NB4 (cell line): ENCODE data around the gene CCDC88C.

ENCODE experiments used
- DNase-seq: peaks from one replicate; pipeline ENCODE4 v3.0.0; 2010; ENCODE audit warnings: low read depth
- H3K4me3 ChIP-seq: one replicate; pipeline ENCODE4 v1.5.1; 2011; ENCODE audit warnings: mild to moderate bottlenecking, low read depth, low read length, moderate library complexity
- CTCF ChIP-seq: IDR thresholded peaks from one replicate; pipeline ENCODE4 v1.5.1; 2012; ENCODE audit warnings: low read depth, low read length
- MAX ChIP-seq: IDR thresholded peaks from 2 replicates; pipeline ENCODE4 v1.6.1; 2011; ENCODE audit warnings: low read depth, low read length
- MYC ChIP-seq: IDR thresholded peaks from 2 replicates; pipeline ENCODE4 v1.6.1; 2011; ENCODE audit warnings: low read depth, low read length
- POLR2A ChIP-seq: IDR thresholded peaks from 2 replicates; pipeline ENCODE4 v1.6.1; 2011; ENCODE audit warnings: mild to moderate bottlenecking; ENCODE audit not compliant: insufficient read length; ENCODE audit errors: extremely low read depth

The CCDC88C gene

GRCh38 chr14:91274796-91275195 lies 142.8 kb downstream of the CCDC88C start:
- no peak for TF ChIP-seq CTCF
- TF ChIP-seq MYC = no peak
- no peak for TF ChIP-seq MAX
- no peak overlapping the region for H3K4me3 ChIP-seq

GRCh38 chr14:91273885-91274273 lies 143.7 kb downstream of the CCDC88C start:
- TF ChIP-seq MAX (no peak), MYC (no peak), POLR2A (no peak), CTCF (no peak)
- DNase-seq = no peak
- H3K4me3 ChIP-seq = no peak overlapping the region

More at GRCh38 chr14:91274796-91275195, 142.8 kb downstream of the CCDC88C start:
- DNase-seq = no peak

- H3K4me3 ChIP-seq = no peak overlapping the region
- no peak for TF ChIP-seq POLR2A
- no peak for TF ChIP-seq MAX
- no peak for TF ChIP-seq CTCF
- no peak for TF ChIP-seq MYC
- no peak for DNase-seq
These were observed 144.2 kb downstream of the CCDC88C start for GRCh38 chr14:91273273-91273884.

- H3K4me3 ChIP-seq = no peak overlapping the region
- TF ChIP-seq MYC (no peak), POLR2A (no peak), CTCF (no peak), MAX (no peak)
- no peak for DNase-seq
These were observed 145.0 kb downstream of the CCDC88C start for GRCh38 chr14:91272341-91273272.

DNA sequence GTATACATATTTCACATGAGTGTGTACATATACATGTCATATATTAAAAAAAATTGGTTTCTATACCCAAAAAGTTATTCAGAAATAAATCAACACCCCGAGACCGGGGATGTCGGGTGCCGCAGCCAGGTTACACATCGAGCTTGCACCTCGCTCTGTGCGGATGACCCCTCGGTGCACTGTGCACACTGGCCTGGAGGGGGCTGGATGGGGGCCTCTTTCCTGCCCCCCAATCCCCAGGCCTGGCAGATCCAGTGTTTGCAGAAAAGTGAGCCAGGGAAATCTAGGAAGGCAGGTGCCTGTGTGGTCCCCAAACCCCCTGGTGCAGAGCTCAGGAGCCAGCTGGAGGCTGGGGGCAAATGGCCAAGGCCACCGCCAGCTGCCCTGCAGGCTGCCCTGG lies 146.0 kb downstream of the CCDC88C start:
- no peak overlapping the region for H3K4me3 ChIP-seq
- TF ChIP-seq MYC = no peak
- TF ChIP-seq POLR2A = no peak
- TF ChIP-seq CTCF = no peak
- no peak for TF ChIP-seq MAX
- DNase-seq = no peak
